Retinal pigment epithelial cell (primary cell): Measurements from ENCODE around the gene BMPR1B.

Source experiments
- DNase-seq: peaks from one replicate; pipeline ENCODE4 v3.0.0-alpha.2; 2010; ENCODE audit warnings: low read depth
- H3K4me3 ChIP-seq: 2 replicates; pipeline ENCODE4 v1.5.1; 2011; ENCODE audit warnings: mild to moderate bottlenecking, low read length, control low read depth, moderate library complexity
- TF ChIP-seq, protein P1 (sequence below): conservative IDR thresholded peaks from 2 replicates; pipeline ENCODE4 v1.5.1; 2011; ENCODE audit warnings: low read depth, low read length, control low read depth, inconsistent platforms

The BMPR1B gene

GRCh38 chr4:95204873-95205272 is 447.1 kb downstream of the BMPR1B start:
- DNase-seq: no peak
- no peak overlapping the region for H3K4me3 ChIP-seq
- TF ChIP-seq, protein P1, sequence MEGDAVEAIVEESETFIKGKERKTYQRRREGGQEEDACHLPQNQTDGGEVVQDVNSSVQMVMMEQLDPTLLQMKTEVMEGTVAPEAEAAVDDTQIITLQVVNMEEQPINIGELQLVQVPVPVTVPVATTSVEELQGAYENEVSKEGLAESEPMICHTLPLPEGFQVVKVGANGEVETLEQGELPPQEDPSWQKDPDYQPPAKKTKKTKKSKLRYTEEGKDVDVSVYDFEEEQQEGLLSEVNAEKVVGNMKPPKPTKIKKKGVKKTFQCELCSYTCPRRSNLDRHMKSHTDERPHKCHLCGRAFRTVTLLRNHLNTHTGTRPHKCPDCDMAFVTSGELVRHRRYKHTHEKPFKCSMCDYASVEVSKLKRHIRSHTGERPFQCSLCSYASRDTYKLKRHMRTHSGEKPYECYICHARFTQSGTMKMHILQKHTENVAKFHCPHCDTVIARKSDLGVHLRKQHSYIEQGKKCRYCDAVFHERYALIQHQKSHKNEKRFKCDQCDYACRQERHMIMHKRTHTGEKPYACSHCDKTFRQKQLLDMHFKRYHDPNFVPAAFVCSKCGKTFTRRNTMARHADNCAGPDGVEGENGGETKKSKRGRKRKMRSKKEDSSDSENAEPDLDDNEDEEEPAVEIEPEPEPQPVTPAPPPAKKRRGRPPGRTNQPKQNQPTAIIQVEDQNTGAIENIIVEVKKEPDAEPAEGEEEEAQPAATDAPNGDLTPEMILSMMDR: peak; percentile 36
